H1 (cell line): Measurements from ENCODE around the gene ZNF608. TPM values are rescaled to one million over a fixed set of nuclear protein-coding genes. Genes with fewer than 3 reads are reported as not detected.

Experiments used
- BACH1 ChIP-seq: IDR thresholded peaks from 2 replicates; pipeline ENCODE4 v1.6.1; 2012; ENCODE audit warnings: low read length, improper control_type of control experiment
- BCL11A ChIP-seq, 2 experiments: IDR thresholded peaks; one replicate each; pipeline ENCODE4 v1.6.1; 2011; ENCODE audit warnings: low read depth in 2 of 2, low read length in 2 of 2, mild to moderate bottlenecking in 2 of 2
- CREB1 ChIP-seq: IDR thresholded peaks from 2 replicates; pipeline ENCODE4 v1.6.1; 2012; ENCODE audit warnings: inconsistent platforms
- E2F6 ChIP-seq: IDR thresholded peaks from 2 replicates; pipeline ENCODE4 v1.6.1; 2012; ENCODE audit warnings: inconsistent platforms
- EP300 ChIP-seq, 2 experiments: IDR thresholded peaks; 1 replicate in 1 of 2; 2 replicates in 1 of 2; pipeline ENCODE4 v1.6.1; 2011 to 2012; ENCODE audit warnings: low read depth in 2 of 2, low read length in 2 of 2, mild to moderate bottlenecking in 2 of 2, borderline replicate concordance in 1 of 2, inconsistent platforms in 1 of 2, moderate library complexity in 1 of 2
- POLR2A ChIP-seq, 2 experiments: IDR thresholded peaks; 1 replicate in 1 of 2; 2 replicates in 1 of 2; pipeline ENCODE4 v1.6.1; 2011; ENCODE audit warnings: low read depth in 2 of 2, low read length in 2 of 2, mild to moderate bottlenecking in 2 of 2; ENCODE audit errors: control extremely low read depth in 1 of 2
- RBBP5 ChIP-seq: IDR thresholded peaks from 2 replicates; pipeline ENCODE4 v1.7.1; 2012; ENCODE audit warnings: low read depth, mild to moderate bottlenecking, inconsistent platforms, low read length, moderate library complexity, borderline replicate concordance
- TEAD4 ChIP-seq: IDR thresholded peaks from 2 replicates; pipeline ENCODE4 v1.6.1; 2012; ENCODE audit warnings: low read depth, low read length, inconsistent platforms, mixed read lengths
- YY1 ChIP-seq: IDR thresholded peaks from 2 replicates; pipeline ENCODE4 v1.6.1; 2011; ENCODE audit warnings: low read depth, mild to moderate bottlenecking, low read length
- polyA plus RNA-seq, 7 experiments: library from polyadenylated mRNA; depleted of rRNA in 3 of 7; stranded (reverse) in 5 of 7; unstranded in 2 of 7; fragments of >200 nt in 5 of 7; fragments of 200-250 nt in 2 of 7; gene quantifications; 1 replicate in 5 of 7; 2 replicates in 1 of 7; 4 replicates in 1 of 7; pipeline versions ENCODE4 v1.2.1 to v1.2.3, GENCODE V29; 2011 to 2013; ENCODE audit warnings: missing spikeins in 2 of 7, mixed read lengths in 2 of 7
- total RNA-seq: library from RNA; stranded (reverse); fragmentation: NEBNext Ultra II Directional; extraction: Animal tissue kit (Norgen Biotek cat#: 25700); gene quantifications from 2 replicates; pipeline ENCODE4 v1.2.1, GENCODE V29; 2021

ZNF608 gene
- total and polyA plus RNA-seq, 2 of the 8 experiments (the other 6 are each of a cell fraction or from before 2014, with no cell fraction given): 17.2 to 40.8 TPM

- no peak for TF ChIP-seq CREB1
- no peak for TF ChIP-seq E2F6
- TF ChIP-seq BCL11A (IDR thresholded peaks at IDR 0.05; ENCODE audit: low read depth in 2 of 2, low read length in 2 of 2): no peak
- TF ChIP-seq RBBP5: no peak
- no peak for TF ChIP-seq TEAD4
- TF ChIP-seq EP300 (IDR thresholded peaks at IDR 0.05; ENCODE audit: borderline replicate concordance in 1 of 2, low read depth in 2 of 2, low read length in 2 of 2): no peak
- TF ChIP-seq POLR2A (IDR thresholded peaks at IDR 0.05; ENCODE audit: control extremely low read depth in 1 of 2, low read depth in 2 of 2, low read length in 2 of 2): no peak
- TF ChIP-seq YY1: no peak
- no peak for TF ChIP-seq BACH1
These were observed 7.9 kb upstream of the ZNF608 start (continued) for GRCh38 chr5:124754206-124754927.
